IPS-NIHi11 (cell line): ENCODE measurements around the gene CARD18.
"Not testable (repeated sequence)": the region's sequence is repeated elsewhere in the genome, so short reads cannot be mapped to it uniquely, and the experiment has no call there.

Experiments used
- DNase-seq: peaks from one replicate; pipeline ENCODE4 v3.0.0; 2012; ENCODE audit warnings: mixed read lengths, low spot score

CARD18 gene

GRCh38 chr11:105132716-105133511, 6.7 kb downstream of the CARD18 start:
- no peak for DNase-seq

- DNase-seq = no peak
Observed at GRCh38 chr11:105130189-105130813, 9.3 kb downstream of the CARD18 start.

DNA sequence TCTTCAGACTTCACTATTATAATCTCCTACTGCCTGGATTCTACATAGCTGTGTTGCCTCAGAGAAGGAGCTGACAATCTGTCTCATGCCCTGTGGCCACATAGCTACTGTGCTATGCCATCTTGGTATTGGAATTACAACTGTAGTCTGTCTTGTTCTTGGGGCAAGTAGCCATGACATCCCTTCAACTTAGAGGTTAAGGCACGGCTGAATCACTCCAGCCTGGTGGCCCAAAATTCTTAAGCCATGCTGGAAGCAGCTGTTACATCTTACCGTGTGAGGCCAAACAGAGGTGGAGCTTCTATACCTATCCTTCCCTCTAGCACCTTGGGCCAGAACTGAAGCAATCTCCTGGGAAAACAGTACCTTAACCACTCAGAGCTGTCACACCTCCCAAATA, 14.8 kb downstream of the CARD18 start:
- DNase-seq = no peak

GRCh38 chr11:105111145-105111944, 28.2 kb downstream of the CARD18 start:
- no peak for DNase-seq

DNA sequence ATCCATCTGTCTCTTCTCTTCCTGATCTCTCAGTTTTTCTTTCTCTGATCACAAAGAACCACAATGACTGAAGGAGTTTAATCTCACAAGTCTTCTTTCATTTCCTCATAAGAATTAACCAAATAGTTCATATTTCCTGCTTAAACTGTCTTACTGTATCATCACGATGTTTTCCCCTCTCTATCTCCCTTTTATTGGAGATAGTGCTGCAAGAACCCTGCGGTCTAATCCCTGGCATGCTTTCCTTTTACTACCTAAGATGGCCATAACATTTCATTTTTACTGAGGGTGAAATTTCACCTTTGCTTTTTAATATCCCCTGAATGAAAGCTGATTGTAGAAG, 28.9 kb downstream of the CARD18 start:
- no peak for DNase-seq

- no peak for DNase-seq
Observed at GRCh38 chr11:105109855-105110687, 29.5 kb downstream of the CARD18 start.

DNA sequence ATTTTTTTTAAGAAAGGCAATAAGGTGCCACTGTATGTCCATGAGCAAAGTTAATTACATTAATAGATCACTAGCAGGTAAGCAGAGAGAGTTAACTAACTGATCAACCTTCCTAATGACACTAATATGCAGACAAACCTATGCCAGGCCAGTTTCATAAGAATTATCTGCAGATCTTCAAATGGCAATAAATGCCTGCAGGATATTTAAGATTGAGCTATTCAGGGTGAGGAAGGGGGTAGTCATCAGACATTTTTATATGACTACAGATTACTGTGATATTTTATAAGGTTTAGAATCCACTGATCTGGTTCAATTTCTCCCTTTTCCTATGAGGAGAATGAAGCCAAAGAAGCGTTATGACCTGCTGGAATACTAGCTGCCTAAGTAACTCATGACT, 30.2 kb downstream of the CARD18 start:
- DNase-seq = no peak

- DNase-seq = no peak
Observed at GRCh38 chr11:105108247-105108646, 31.3 kb downstream of the CARD18 start.

GRCh38 chr11:105107226-105107825, 32.2 kb downstream of the CARD18 start:
- DNase-seq = not testable (repeated sequence)

DNA sequence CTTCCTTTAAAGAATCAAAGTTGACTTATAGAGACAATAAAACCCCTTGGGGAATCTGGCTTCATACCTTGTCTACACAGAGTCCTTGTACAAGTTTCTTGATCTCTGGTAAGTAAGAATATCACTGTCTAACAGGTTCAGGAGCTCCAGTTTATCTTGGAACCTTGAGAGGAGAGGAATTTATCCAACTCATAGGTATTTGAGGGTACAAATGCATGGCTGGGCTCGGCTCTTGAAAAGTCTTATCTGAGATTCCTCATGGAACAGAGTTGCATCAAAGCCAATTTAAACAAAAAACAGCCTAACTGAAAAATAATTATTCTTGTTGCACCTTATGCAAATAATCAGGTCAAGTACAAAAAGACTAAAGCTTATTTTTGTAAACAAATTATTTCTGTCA, 33.4 kb downstream of the CARD18 start:
- DNase-seq = no peak

DNA sequence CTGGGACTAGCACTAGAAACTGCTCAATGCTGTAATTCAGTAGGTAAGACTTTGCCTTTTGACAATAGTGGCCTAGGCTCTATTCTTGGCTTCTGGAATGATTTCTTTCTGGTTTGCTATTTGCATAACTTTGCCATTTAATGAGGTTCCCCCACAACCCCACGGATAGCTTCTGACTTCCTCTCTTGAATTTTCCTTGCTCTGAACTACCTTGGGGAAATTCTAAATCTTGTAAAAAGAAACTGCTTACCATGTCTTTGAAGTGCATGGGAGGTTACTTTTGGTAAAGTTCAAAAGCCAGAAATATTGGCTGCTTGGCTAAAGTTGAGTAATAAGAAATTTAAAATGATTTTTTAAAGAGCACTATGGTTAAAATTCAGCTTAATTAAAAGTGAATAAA, 35.3 kb downstream of the CARD18 start:
- no peak for DNase-seq

DNA sequence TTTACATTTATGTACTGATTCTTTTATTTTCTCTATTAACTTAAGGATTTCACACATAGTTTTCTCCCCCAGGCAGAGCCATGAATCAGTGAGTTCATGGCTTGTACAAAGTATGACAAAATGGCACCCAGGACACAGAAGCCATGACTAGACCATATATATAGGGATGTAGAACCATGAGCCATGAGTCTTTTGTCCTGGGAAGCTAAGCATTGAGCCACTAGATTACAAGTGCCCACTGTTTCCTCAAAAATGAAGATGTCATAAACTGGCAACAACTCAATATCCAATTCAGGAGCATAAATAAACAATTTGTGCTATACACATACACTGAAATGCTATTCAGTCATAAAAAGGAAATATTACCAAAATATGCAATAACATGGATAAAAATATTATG, 36.2 kb downstream of the CARD18 start:
- no peak for DNase-seq

DNA sequence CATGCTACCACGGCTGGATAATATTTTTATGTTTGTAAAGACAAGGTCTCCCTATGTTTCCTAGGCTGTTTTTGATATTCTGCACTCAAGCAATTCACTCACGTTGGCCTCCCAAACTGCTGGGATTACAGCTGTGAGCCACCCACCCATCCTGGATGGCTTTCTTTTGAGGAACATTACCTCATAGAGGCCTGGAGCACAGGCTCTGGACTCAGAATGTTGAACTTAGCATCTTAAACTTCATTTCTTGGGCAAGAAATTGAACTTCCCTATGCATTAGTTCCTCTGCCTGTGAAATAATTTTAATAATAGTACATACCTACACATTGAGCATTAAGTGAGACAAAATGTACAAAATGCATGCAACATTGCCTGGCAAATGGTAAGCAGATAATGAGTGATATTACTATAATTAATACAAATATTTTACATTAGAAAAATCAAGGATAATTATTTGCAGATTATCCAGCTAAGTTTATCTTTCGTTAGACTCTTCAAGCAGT, 37.4 kb downstream of the CARD18 start:
- DNase-seq = not testable (repeated sequence)

DNA sequence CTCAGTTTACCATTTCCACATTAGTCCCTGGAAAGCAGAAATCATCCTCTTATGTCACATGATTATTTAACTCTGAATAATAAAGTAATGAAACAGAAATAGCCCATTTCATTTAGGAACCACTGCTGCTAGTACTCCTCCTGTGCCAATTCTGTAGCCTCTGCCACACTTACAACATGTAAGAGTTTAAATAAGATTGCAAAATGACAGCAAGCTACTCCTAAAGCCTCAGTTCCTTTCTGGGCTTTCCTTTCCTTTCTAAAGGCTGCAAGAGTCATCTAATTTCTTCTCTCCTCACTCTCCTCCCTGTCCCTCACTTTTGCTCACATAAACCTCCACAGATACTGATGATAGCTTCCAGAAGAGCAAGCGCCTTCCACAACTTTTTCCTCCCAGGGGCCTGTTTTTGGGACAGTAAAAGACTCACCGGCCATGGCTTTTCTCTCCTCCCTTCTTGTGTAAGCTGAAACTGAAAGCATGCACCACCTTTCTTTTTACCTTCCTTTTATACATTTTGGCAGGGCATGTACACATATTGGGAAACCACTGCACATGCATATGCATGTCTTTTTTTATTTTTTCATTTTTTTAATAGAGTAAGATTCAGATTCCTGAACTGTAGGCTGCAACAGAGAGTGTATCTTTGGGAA, 38.5 kb downstream of the CARD18 start:
- DNase-seq = no peak

GRCh38 chr11:105100206-105100605, 39.4 kb downstream of the CARD18 start:
- DNase-seq = no peak

- DNase-seq = not testable (repeated sequence)
Observed at GRCh38 chr11:105099594-105099993, 40.0 kb downstream of the CARD18 start.

DNA sequence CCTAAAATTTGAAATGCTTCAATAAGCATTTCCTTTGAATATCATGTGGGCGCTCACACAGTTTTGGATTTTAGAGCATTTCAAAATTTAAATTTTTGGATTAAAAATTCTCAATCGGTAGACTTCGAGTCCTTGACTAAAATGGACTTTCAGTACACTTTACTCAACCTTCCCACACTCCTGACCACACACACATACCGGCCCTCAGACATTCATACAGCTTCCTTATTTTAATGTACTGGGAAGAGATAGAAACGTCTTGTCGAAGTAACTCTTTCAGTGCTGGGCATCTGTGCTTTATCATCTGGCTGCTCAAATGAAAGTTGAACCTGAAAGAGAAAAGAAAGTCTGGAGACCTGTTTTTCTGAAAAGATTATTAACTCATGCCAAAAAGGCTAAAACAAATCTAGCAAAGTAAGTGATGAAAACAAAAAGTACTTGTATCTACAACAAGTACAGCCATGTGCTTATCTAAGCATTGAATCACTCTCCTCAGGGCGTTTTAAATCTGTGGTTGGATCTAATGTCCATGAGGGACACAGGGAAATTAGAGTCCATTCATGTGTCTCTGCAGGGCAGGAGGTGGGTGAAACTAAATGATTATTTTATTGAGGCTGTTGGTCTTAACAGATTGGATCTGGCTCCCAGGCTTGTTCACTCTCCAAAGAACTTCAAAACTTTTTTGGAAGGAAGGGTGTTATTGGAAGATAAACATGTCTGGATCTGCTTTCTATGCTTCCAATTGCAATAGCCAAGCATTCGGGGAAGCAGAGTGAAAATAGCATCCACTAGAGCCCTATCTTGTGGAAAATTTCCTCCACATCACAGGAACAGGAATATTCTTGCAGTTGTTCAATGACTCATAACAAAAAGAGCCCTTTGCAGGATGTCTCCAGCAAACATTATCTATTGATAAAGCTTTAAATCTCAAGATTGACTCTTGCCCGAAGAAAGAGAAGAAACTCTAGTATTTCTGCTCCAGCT, 47.0 kb downstream of the CARD18 start:
- DNase-seq = no peak
